ENCODE data around the gene OR8K3.

The OR8K3 gene

DNA sequence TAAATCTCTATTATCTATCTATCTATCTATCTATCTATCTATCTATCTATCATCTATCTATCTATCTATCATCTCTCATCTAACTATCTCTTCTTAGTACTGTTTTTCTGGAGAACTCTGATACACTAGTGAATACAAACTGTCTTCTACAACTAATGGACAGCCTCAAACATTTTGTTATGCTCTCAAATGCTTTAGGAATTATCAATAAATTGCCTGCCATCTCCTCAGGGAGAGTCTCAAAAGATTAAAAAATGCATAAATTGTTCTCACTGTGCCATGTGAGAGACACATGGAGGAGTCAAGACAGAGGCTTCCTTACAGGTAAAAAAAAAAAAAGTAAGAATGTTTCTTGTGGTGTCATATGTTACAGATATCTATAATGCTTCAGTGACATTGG lies at the start of gene OR8K3:
OR8K3 (plus strand) TSS at position 301 of the 400 bp plus-strand sequence. CDS start 3,163 bp downstream, outside the sequence.
- DNase-seq = no peak

- DNase-seq = no peak
Observed at GRCh38 chr11:56271092-56271491, 43.9 kb upstream of the OR8K3 start.

- no peak for DNase-seq
Observed at GRCh38 chr11:56273854-56274253, 41.1 kb upstream of the OR8K3 start, which contains the start of gene OR5T1. Gene OR5T1 (plus strand): TSS chr11:56274154. CDS start chr11:56275639, 1,485 bp downstream.

DNA sequence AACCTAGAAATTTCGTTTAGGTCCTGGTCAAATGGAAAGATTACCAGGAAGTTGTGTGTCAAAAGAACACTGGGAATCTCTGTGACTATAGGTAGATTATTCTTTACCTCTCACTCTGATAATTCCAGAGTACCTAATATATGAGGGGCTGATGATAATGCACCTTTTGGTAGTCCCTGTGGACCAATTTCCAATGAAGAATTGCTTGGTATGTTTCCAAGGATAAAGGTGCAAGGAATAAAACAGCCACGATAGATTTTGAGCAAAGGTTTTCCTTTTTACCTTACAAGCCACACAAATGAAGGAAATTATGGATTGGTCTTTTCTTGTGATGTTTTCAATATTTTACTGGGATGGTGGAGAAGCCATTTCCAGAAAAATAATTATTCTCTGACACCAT lies 22.8 kb upstream of the OR8K3 start, which contains the start of gene OR8H1:
OR8H1 (minus strand) TSS at position 101 of the 400 bp plus-strand sequence. CDS start 1,192 bp downstream, outside the sequence.
- no peak for DNase-seq

DNA sequence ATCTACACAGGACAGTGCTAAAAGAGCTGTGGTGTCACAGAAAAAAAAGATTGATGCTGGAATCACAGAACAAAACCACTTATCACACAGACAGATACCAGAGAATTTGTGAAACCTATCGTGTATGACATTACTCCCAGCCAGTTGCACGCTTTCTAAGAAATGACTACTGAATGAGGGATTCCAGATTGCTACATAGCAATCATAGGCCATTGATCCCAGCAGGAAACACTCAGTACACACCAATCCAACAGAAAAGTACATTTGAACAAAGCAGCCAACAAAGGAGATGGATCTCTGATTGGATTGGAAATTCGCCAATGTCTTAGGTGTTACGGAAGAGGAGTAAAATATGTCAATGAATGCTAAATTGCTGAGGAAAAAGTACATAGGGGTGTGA lies 18.0 kb upstream of the OR8K3 start:
- no peak for DNase-seq

DNA sequence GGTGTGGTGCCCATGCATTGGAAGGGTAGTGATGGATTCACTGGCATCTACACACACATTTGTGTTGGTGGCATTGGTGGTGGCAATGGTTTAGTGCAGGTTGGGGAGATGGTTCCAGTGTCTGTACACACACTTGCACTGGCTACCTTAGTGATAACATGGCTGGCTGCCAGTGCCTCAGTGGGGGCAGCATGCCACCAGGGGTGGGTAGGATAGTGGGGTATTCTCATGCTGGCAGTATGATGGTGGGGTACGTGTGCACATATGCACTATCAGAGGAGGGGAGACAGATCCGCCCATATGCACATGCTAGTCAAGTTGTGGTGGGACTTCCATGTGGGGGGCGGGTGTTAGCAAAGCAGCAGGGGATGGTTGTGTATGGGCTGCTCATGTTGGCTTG lies 7.1 kb upstream of the OR8K3 start:
- DNase-seq = no peak

DNA sequence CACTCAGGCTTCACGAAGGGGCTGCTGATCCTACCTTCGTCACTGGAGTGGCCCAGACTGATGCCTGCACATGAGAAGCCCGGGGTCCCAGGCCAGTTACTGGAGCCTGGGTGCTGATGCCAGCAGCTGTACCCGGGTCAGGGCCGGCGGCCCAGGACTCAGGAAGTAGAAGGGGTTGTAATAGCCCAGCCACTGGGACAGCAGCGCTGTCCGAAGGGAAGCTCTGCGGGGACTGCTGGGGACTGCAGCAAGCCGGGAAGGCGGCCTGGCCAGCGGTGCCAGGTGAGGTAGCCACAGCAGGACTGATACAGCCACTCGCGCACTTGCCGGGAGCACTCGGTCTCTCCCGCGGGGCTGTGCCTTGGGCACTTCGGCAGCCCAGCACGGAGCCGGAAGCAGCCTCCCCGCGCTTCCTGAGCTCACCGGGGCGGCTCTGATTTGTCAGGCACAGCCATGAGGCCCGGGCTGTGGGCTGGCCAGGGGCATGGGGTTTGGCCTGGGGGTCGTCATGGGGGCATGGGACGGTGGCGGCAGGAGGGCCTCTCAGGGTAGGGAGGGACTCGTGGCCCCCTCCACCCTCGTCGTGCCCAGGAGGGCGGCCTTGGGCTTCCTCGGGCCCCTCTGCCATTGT lies 17.0 kb downstream of the OR8K3 start:
- no peak for DNase-seq

GRCh38 chr11:56333156-56333555 lies 18.2 kb downstream of the OR8K3 start:
- no peak for DNase-seq

GRCh38 chr11:56340289-56340688 lies 25.3 kb downstream of the OR8K3 start:
- DNase-seq = no peak

DNA sequence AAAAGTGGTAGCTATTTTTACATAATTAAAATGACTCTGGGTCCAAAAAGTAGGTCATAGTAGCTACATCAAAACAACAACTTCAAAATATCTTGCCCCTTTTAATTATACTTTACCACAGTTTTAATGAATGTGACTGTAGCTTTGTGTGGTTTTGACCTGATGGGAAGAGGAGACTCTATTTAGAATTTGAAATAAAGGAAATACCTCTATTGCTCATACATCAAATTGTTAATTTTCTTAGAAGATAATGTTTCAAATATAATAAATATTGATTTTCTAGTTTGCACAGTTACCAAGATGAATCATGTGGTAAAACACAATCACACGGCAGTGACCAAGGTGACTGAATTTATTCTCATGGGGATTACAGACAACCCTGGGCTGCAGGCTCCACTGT lies 30.8 kb downstream of the OR8K3 start, which contains the start of gene OR8K1:
OR8K1 (plus strand) TSS at position 301 of the 400 bp plus-strand sequence; CDS start at position 301, 0 bp downstream.
- no peak for DNase-seq

- no peak for DNase-seq
Observed at GRCh38 chr11:56353991-56354390, 39.0 kb downstream of the OR8K3 start, which contains the start of gene OR8J1. Gene OR8J1 (plus strand): TSS chr11:56354291. CDS start chr11:56360247, 5,956 bp downstream.

Data from stimulated activated CD4-positive, alpha-beta T cell treated with anti-CD3 and anti-CD28 coated beads, Interleukin-12 subunit alpha, Interleukin-12 subunit beta, amount 100 ng/mL, for 4 hours (primary cell).